Panc1 (cell line): ENCODE measurements around the gene EPHB2.

Source experiments
- SIN3A ChIP-seq: IDR thresholded peaks from 2 replicates; pipeline ENCODE4 v1.6.1; 2012; ENCODE audit warnings: low read depth, mild to moderate bottlenecking, low read length, moderate library complexity, borderline replicate concordance; ENCODE audit not compliant: insufficient read depth
- TF ChIP-seq, protein P1 (sequence below), 2 experiments: IDR thresholded peaks; 2 replicates each; pipeline ENCODE4 v1.6.1; 2011 to 2012; ENCODE audit warnings: low read depth in 2 of 2, control low read depth in 1 of 2, low read length in 1 of 2, mild to moderate bottlenecking in 1 of 2, moderate library complexity in 1 of 2; ENCODE audit not compliant: insufficient read depth in 1 of 2
- TF ChIP-seq, protein P2 (sequence below): fragments of 450-650 bp; IDR thresholded peaks from 2 replicates; pipeline ENCODE4 v1.5.1; 2017; ENCODE audit warnings: mild to moderate bottlenecking

DNA sequence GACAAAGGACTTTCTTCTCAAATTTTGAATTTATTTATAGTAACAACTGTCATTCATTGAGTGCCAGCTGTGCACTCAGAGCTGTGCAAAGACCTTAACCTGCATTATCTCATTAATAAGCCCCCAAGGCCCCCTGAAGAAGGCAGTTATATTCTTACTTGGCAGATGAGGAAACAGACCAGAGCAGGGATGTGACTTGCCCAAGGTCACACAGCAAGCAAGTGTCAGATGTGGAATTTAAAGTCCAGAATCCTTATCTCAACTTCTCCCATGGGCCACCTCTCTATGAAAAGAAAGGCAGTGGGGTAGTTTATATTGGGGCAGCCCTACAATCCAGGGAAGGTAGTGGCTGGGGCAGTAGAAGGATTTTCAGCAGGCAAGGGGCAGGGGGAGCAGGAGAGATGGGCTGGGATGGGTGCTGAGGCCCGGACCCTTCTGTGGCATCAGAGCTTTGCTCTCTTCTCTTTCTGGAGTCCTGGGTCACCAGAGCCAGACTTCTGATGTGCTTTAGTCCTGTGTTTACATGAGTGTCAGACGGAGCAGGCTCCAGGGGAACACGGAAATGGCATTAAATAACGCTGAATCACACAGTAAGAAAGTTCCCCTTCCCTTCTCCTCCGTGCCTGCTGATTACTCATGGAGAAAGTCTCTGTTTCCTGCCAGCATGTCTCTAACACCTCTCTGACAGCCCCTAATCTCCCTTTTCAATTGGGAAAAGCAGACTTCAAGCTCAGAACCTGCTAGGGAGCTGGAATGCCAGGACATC is 39.5 kb downstream of the EPHB2 start:
- TF ChIP-seq, protein P1, sequence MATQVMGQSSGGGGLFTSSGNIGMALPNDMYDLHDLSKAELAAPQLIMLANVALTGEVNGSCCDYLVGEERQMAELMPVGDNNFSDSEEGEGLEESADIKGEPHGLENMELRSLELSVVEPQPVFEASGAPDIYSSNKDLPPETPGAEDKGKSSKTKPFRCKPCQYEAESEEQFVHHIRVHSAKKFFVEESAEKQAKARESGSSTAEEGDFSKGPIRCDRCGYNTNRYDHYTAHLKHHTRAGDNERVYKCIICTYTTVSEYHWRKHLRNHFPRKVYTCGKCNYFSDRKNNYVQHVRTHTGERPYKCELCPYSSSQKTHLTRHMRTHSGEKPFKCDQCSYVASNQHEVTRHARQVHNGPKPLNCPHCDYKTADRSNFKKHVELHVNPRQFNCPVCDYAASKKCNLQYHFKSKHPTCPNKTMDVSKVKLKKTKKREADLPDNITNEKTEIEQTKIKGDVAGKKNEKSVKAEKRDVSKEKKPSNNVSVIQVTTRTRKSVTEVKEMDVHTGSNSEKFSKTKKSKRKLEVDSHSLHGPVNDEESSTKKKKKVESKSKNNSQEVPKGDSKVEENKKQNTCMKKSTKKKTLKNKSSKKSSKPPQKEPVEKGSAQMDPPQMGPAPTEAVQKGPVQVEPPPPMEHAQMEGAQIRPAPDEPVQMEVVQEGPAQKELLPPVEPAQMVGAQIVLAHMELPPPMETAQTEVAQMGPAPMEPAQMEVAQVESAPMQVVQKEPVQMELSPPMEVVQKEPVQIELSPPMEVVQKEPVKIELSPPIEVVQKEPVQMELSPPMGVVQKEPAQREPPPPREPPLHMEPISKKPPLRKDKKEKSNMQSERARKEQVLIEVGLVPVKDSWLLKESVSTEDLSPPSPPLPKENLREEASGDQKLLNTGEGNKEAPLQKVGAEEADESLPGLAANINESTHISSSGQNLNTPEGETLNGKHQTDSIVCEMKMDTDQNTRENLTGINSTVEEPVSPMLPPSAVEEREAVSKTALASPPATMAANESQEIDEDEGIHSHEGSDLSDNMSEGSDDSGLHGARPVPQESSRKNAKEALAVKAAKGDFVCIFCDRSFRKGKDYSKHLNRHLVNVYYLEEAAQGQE (IDR thresholded peaks at IDR 0.05; ENCODE audit: insufficient read depth in 1 of 2, low read depth in 2 of 2, low read length in 1 of 2): no peak
- no peak for TF ChIP-seq SIN3A
- TF ChIP-seq, protein P2, sequence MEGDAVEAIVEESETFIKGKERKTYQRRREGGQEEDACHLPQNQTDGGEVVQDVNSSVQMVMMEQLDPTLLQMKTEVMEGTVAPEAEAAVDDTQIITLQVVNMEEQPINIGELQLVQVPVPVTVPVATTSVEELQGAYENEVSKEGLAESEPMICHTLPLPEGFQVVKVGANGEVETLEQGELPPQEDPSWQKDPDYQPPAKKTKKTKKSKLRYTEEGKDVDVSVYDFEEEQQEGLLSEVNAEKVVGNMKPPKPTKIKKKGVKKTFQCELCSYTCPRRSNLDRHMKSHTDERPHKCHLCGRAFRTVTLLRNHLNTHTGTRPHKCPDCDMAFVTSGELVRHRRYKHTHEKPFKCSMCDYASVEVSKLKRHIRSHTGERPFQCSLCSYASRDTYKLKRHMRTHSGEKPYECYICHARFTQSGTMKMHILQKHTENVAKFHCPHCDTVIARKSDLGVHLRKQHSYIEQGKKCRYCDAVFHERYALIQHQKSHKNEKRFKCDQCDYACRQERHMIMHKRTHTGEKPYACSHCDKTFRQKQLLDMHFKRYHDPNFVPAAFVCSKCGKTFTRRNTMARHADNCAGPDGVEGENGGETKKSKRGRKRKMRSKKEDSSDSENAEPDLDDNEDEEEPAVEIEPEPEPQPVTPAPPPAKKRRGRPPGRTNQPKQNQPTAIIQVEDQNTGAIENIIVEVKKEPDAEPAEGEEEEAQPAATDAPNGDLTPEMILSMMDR: no peak
